Activated CD4-positive, alpha-beta memory T cell treated with anti-CD3 and anti-CD28 coated beads, Interleukin-2, amount 10 ng/mL, durations not matched to agents 7 days and 5 days (primary cell): ENCODE measurements around the gene HIF1A. TPM values are rescaled to one million over a fixed set of nuclear protein-coding genes. Genes with fewer than 3 reads are reported as not detected.
"Not testable (repeated sequence)": the region's sequence is repeated elsewhere in the genome, so short reads cannot be mapped to it uniquely, and the experiment has no call there.

Experiments
- CTCF ChIA-PET: fragments of 350-600 bp; sonication (Branson Sonifier 250); formaldehyde crosslinking; loops from one replicate; lab custom pipeline; 2021; ENCODE audit warnings: antibody characterized with exemption, inconsistent platforms; lab: Charles Lee
- POLR2A ChIA-PET: fragments of 350-600 bp; sonication (Branson Sonifier 250); formaldehyde crosslinking; loops from one replicate; lab custom pipeline; 2021; ENCODE audit warnings: antibody characterized with exemption; lab: Charles Lee
- DNase-seq: peaks from one replicate; pipeline ENCODE4 v3.0.0-alpha.2; 2020
- H3K27ac Mint-ChIP-seq: one replicate; pipeline ENCODE4 v1.8.0; 2021; ENCODE audit warnings: mild to moderate bottlenecking, mixed read lengths
- H3K27me3 Mint-ChIP-seq: one replicate; pipeline ENCODE4 v1.8.0; 2021; ENCODE audit warnings: mixed read lengths
- H3K36me3 Mint-ChIP-seq: one replicate; pipeline ENCODE4 v1.8.0; 2021; ENCODE audit warnings: low read depth, mixed read lengths
- H3K4me1 Mint-ChIP-seq: one replicate; pipeline ENCODE4 v1.8.0; 2021; ENCODE audit warnings: mixed read lengths
- H3K4me3 Mint-ChIP-seq: one replicate; pipeline ENCODE4 v1.8.0; 2021; ENCODE audit warnings: mild to moderate bottlenecking, mixed read lengths
- H3K9me3 Mint-ChIP-seq: one replicate; pipeline ENCODE4 v1.8.0; 2021; ENCODE audit warnings: mixed read lengths
- total RNA-seq, 2 experiments: library from RNA; stranded (reverse); gene quantifications; one replicate each; pipeline ENCODE4 v1.2.3, GENCODE V29; 2021

The HIF1A gene
- total RNA-seq, 2 experiments from 2014 or later = 153 to 158 TPM

- CTCF ChIA-PET = no interaction called here
- Mint-ChIP-seq H3K27me3 (no peaks in the 10 kb centered on the region), H3K27ac (no peak overlapping the region), H3K9me3 (no peaks in the 10 kb centered on the region), H3K4me1 (peaks cover 22% of the 10 kb centered on the region), H3K36me3 (peaks cover 76% of the 10 kb centered on the region), H3K4me3 (no peak overlapping the region)
- DNase-seq = no peak
- POLR2A ChIA-PET = interaction anchor here (1.2 to 2.7 kb wide), 2 partner anchors 11 to 24 kb away, joined by 3 to 14 read pairs; no protein-coding TSS in a partner anchor
These were observed 42.6 kb downstream of the HIF1A start for GRCh38 chr14:61737915-61738314.

- Mint-ChIP-seq H3K9me3 (no peaks in the 10 kb centered on the region), H3K4me1 (peaks cover 20% of the 10 kb centered on the region), H3K4me3 (no peak overlapping the region), H3K36me3 (peaks cover 69% of the 10 kb centered on the region), H3K27me3 (no peaks in the 10 kb centered on the region), H3K27ac (no peak overlapping the region)
- ChIA-PET POLR2A (interaction anchor here (0.8 to 2.7 kb wide), 3 partner anchors 10 to 43 kb away, joined by 3 to 14 read pairs (median 4); no protein-coding TSS in a partner anchor), CTCF (interaction anchor here (1.4 to 1.9 kb wide), 4 partner anchors 9 to 263 kb away, joined by 3 to 7 read pairs (median 5); no protein-coding TSS in a partner anchor)
- DNase-seq = no peak
These were observed 43.8 kb downstream of the HIF1A start for GRCh38 chr14:61739133-61739532.

GRCh38 chr14:61742371-61742770 is 47.1 kb downstream of the HIF1A start:
- H3K27me3 Mint-ChIP-seq = no peaks in the 10 kb centered on the region
- peaks cover 64% of the 10 kb centered on the region for H3K36me3 Mint-ChIP-seq
- DNase-seq = no peak
- CTCF ChIA-PET = interaction anchor here (1.3 to 1.4 kb wide), 3 partner anchors 8 to 95 kb away, joined by 3 to 10 read pairs (median 7); no protein-coding TSS in a partner anchor
- H3K9me3 Mint-ChIP-seq = no peaks in the 10 kb centered on the region
- POLR2A ChIA-PET = interaction anchor here (0.5 to 1.9 kb wide), 6 partner anchors 8 to 271 kb away, joined by 3 to 5 read pairs (median 4); partner anchors contain the start of gene SNAPC1
- H3K4me1 Mint-ChIP-seq = peaks cover 24% of the 10 kb centered on the region
- no peak overlapping the region for H3K4me3 Mint-ChIP-seq
- H3K27ac Mint-ChIP-seq = no peak overlapping the region

GRCh38 chr14:61744238-61744637 is 48.9 kb downstream of the HIF1A start:
- H3K27ac Mint-ChIP-seq = no peak overlapping the region
- POLR2A ChIA-PET = no interaction called here
- DNase-seq = no peak
- H3K27me3 Mint-ChIP-seq = no peaks in the 10 kb centered on the region
- peaks cover 64% of the 10 kb centered on the region for H3K36me3 Mint-ChIP-seq
- H3K9me3 Mint-ChIP-seq = no peaks in the 10 kb centered on the region
- no peak overlapping the region for H3K4me3 Mint-ChIP-seq
- H3K4me1 Mint-ChIP-seq = peaks cover 29% of the 10 kb centered on the region
- CTCF ChIA-PET = interaction anchor here (1.0 to 1.8 kb wide), 3 partner anchors 13 to 94 kb away, joined by 3 to 5 read pairs (median 3); partner anchors contain the start of gene SNAPC1

- H3K27me3 Mint-ChIP-seq, H3K9me3 Mint-ChIP-seq, DNase-seq, H3K4me3 Mint-ChIP-seq: not testable (repeated sequence)
- Mint-ChIP-seq H3K36me3 (peaks cover 60% of the 10 kb centered on the region), H3K27ac (peak overlapping the region; percentile 62), H3K4me1 (peaks cover 38% of the 10 kb centered on the region)
- CTCF ChIA-PET = interaction anchor here (0.7 to 1.2 kb wide), 4 partner anchors 16 to 600 kb away, joined by 3 to 5 read pairs (median 3); no protein-coding TSS in a partner anchor
- POLR2A ChIA-PET = interaction anchor here (0.8 to 2.3 kb wide), 3 partner anchors 10 to 51 kb away, joined by 3 to 6 read pairs (median 3); partner anchors contain the start of genes HIF1A and SNAPC1
These were observed 51.0 kb downstream of the HIF1A start for GRCh38 chr14:61746346-61746745.

GRCh38 chr14:61746881-61747280 is 51.6 kb downstream of the HIF1A start:
- Mint-ChIP-seq H3K36me3 (peaks cover 60% of the 10 kb centered on the region), H3K9me3 (no peaks in the 10 kb centered on the region), H3K27ac (peak overlapping the region; percentile 62), H3K4me3 (peak overlapping the region; percentile 32), H3K27me3 (no peaks in the 10 kb centered on the region), H3K4me1 (peaks cover 42% of the 10 kb centered on the region)
- DNase-seq = no peak
- CTCF ChIA-PET = interaction anchor here (1.0 to 1.2 kb wide), 2 partner anchors 27 to 478 kb away, joined by 3 read pairs; no protein-coding TSS in a partner anchor
- POLR2A ChIA-PET = interaction anchor here (2.3 to 3.7 kb wide), 2 partner anchors 16 to 52 kb away, joined by 6 to 34 read pairs; partner anchors contain the start of genes HIF1A and SNAPC1

- H3K9me3 Mint-ChIP-seq = no peaks in the 10 kb centered on the region
- POLR2A ChIA-PET = interaction anchor here (2.3 to 3.7 kb wide), 2 partner anchors 15 to 52 kb away, joined by 6 to 34 read pairs; partner anchors contain the start of genes HIF1A and SNAPC1
- no peak overlapping the region for H3K27ac Mint-ChIP-seq
- no peaks in the 10 kb centered on the region for H3K27me3 Mint-ChIP-seq
- CTCF ChIA-PET = interaction anchor here (1.0 kb wide), 1 partner anchor 28 kb away, joined by 3 read pairs; no protein-coding TSS in a partner anchor
- DNase-seq = no peak
- peaks cover 45% of the 10 kb centered on the region for H3K4me1 Mint-ChIP-seq
- peaks cover 59% of the 10 kb centered on the region for H3K36me3 Mint-ChIP-seq
- no peak overlapping the region for H3K4me3 Mint-ChIP-seq
These were observed 52.0 kb downstream of the HIF1A start for GRCh38 chr14:61747342-61747741.

- ChIA-PET POLR2A (interaction anchor here (0.9 to 3.7 kb wide), 7 partner anchors 9 to 278 kb away, joined by 3 to 34 read pairs (median 4); partner anchors contain the start of gene SNAPC1), CTCF (interaction anchor here (1.0 to 3.5 kb wide), 11 partner anchors 7 to 469 kb away, joined by 3 to 12 read pairs (median 4); partner anchors contain the start of genes SNAPC1 and TMEM30B)
- Mint-ChIP-seq H3K9me3 (no peaks in the 10 kb centered on the region), H3K36me3 (peaks cover 63% of the 10 kb centered on the region), H3K4me1 (peaks cover 46% of the 10 kb centered on the region), H3K27ac (no peak overlapping the region), H3K4me3 (peak overlapping the region; percentile 88), H3K27me3 (no peaks in the 10 kb centered on the region)
- no peak for DNase-seq
These were observed 54.0 kb downstream of the HIF1A start for GRCh38 chr14:61749264-61749663.

- ChIA-PET POLR2A (interaction anchor here (0.6 to 3.7 kb wide), 8 partner anchors 8 to 279 kb away, joined by 3 to 34 read pairs (median 3); partner anchors contain the start of gene SNAPC1), CTCF (interaction anchor here (1.0 to 3.5 kb wide), 9 partner anchors 8 to 453 kb away, joined by 3 to 12 read pairs (median 3); partner anchors contain the start of gene SNAPC1)
- peak overlapping the region; percentile 88 for H3K4me3 Mint-ChIP-seq
- peak overlapping the region; percentile 27 for H3K27ac Mint-ChIP-seq
- no peaks in the 10 kb centered on the region for H3K9me3 Mint-ChIP-seq
- H3K4me1 Mint-ChIP-seq = peaks cover 46% of the 10 kb centered on the region
- no peak for DNase-seq
- H3K36me3 Mint-ChIP-seq = peaks cover 63% of the 10 kb centered on the region
- H3K27me3 Mint-ChIP-seq = peaks cover 4% of the 10 kb centered on the region
These were observed 54.6 kb downstream of the HIF1A start for GRCh38 chr14:61749867-61750266.

GRCh38 chr14:61750708-61751474 is 55.6 kb downstream of the HIF1A start:
- CTCF ChIA-PET = interaction anchor here (1.2 to 3.5 kb wide), 8 partner anchors 9 to 454 kb away, joined by 3 to 16 read pairs (median 6); partner anchors contain the start of gene SNAPC1
- H3K4me1 Mint-ChIP-seq = peaks cover 40% of the 10 kb centered on the region

GRCh38 chr14:61751475-61751989 is 56.2 kb downstream of the HIF1A start:
- peak overlapping the region; percentile 44 for H3K27ac Mint-ChIP-seq
- peaks cover 9% of the 10 kb centered on the region for H3K27me3 Mint-ChIP-seq
- peaks cover 49% of the 10 kb centered on the region for H3K36me3 Mint-ChIP-seq
- ChIA-PET POLR2A (interaction anchor here (0.8 to 1.5 kb wide), 3 partner anchors 10 to 427 kb away, joined by 3 to 8 read pairs (median 3); no protein-coding TSS in a partner anchor), CTCF (interaction anchor here (2.7 to 3.5 kb wide), 2 partner anchors 10 to 276 kb away, joined by 12 to 16 read pairs; partner anchors contain the start of gene SNAPC1)
- DNase-seq = no peak
- H3K9me3 Mint-ChIP-seq = no peaks in the 10 kb centered on the region
- H3K4me1 Mint-ChIP-seq = peaks cover 37% of the 10 kb centered on the region
- H3K4me3 Mint-ChIP-seq = peak overlapping the region; percentile 61

More at GRCh38 chr14:61750708-61751474, 55.6 kb downstream of the HIF1A start:
- Mint-ChIP-seq H3K36me3 (peaks cover 54% of the 10 kb centered on the region), H3K4me3 (peak overlapping the region; percentile 88), H3K27me3 (peaks cover 6% of the 10 kb centered on the region), H3K27ac (peak overlapping the region; percentile 71), H3K9me3 (no peaks in the 10 kb centered on the region)
- DNase-seq = peak; percentile 88
- POLR2A ChIA-PET = interaction anchor here (0.6 to 3.7 kb wide), 7 partner anchors 9 to 428 kb away, joined by 3 to 34 read pairs (median 3); partner anchors contain the start of gene SNAPC1

GRCh38 chr14:61752626-61753025 is 57.3 kb downstream of the HIF1A start:
- Mint-ChIP-seq H3K27ac (no peak overlapping the region), H3K36me3 (peaks cover 41% of the 10 kb centered on the region), H3K4me3 (no peak overlapping the region), H3K4me1 (peaks cover 30% of the 10 kb centered on the region), H3K27me3 (peaks cover 15% of the 10 kb centered on the region), H3K9me3 (no peaks in the 10 kb centered on the region)
- DNase-seq = no peak
- CTCF ChIA-PET = interaction anchor here (2.7 kb wide), 1 partner anchor 9 kb away, joined by 16 read pairs; the partner anchor contains the start of gene SNAPC1
- POLR2A ChIA-PET = interaction anchor here (1.1 to 1.4 kb wide), 2 partner anchors 9 to 91 kb away, joined by 3 to 7 read pairs; partner anchors contain the start of gene SNAPC1
